Endodermal cell (in vitro differentiated cells): ENCODE data around the gene BCAN. TPM values are rescaled to one million over a fixed set of nuclear protein-coding genes. Genes with fewer than 3 reads are reported as not detected.

ENCODE experiments used
- DNase-seq: peaks from one replicate; pipeline ENCODE4 v3.0.0-alpha.2; 2017
- H3K27ac ChIP-seq: 2 replicates; pipeline ENCODE4 v1.5.1; 2013; ENCODE audit warnings: mild to moderate bottlenecking, low read depth, low read length, moderate library complexity
- H3K27me3 ChIP-seq: 2 replicates; pipeline ENCODE4 v1.6.1; 2013; ENCODE audit warnings: mild to moderate bottlenecking, low read length, moderate library complexity; ENCODE audit not compliant: insufficient read depth, control insufficient read depth, poor library complexity, severe bottlenecking
- H3K36me3 ChIP-seq: 2 replicates; pipeline ENCODE4 v1.7.0; 2013; ENCODE audit warnings: mild to moderate bottlenecking, low read length, moderate library complexity; ENCODE audit not compliant: control insufficient read depth, insufficient read depth
- H3K4me1 ChIP-seq: one replicate; pipeline ENCODE4 v1.7.0; 2013; ENCODE audit warnings: low read length; ENCODE audit not compliant: control insufficient read depth, insufficient read depth
- H3K4me3 ChIP-seq: 2 replicates; pipeline ENCODE4 v1.5.1; 2013; ENCODE audit warnings: mild to moderate bottlenecking, low read length, moderate library complexity
- H3K9ac ChIP-seq: 2 replicates; pipeline ENCODE4 v1.6.1; 2013; ENCODE audit warnings: mild to moderate bottlenecking, low read length, moderate library complexity; ENCODE audit not compliant: poor library complexity, severe bottlenecking; ENCODE audit errors: extremely low read depth
- H3K9me3 ChIP-seq: 2 replicates; pipeline ENCODE4 v1.6.1; 2013; ENCODE audit warnings: mild to moderate bottlenecking, low read length, moderate library complexity; ENCODE audit not compliant: control insufficient read depth
- H3K27ac Mint-ChIP-seq: 2 replicates; pipeline ENCODE4 v1.8.0; 2020; ENCODE audit warnings: mixed read lengths
- H3K27me3 Mint-ChIP-seq: 2 replicates; pipeline ENCODE4 v1.8.0; 2021; ENCODE audit warnings: mild to moderate bottlenecking, mixed read lengths; ENCODE audit not compliant: insufficient read depth
- H3K36me3 Mint-ChIP-seq: 2 replicates; pipeline ENCODE4 v1.8.0; 2020; ENCODE audit warnings: low read depth, mixed read lengths
- H3K4me1 Mint-ChIP-seq: 2 replicates; pipeline ENCODE4 v1.8.0; 2020; ENCODE audit warnings: mixed read lengths
- H3K4me3 Mint-ChIP-seq: 2 replicates; pipeline ENCODE4 v1.8.0; 2020; ENCODE audit warnings: mild to moderate bottlenecking, moderate library complexity, mixed read lengths
- H3K9me3 Mint-ChIP-seq: 2 replicates; pipeline ENCODE4 v1.8.0; 2020; ENCODE audit warnings: mild to moderate bottlenecking, mixed read lengths
- CTCF ChIP-seq: fragments of 200-600 bp; sonication (generic); conservative IDR thresholded peaks from 2 replicates; pipeline ENCODE4 v1.5.0; 2021; ENCODE audit warnings: antibody characterized with exemption, mild to moderate bottlenecking
- whole genome bisulfite sequencing, 2 experiments: methylation state at CpG; one replicate each; pipeline versions ENCODE4 v1.1.5 to v1.1.7; 2013; ENCODE audit warnings: missing lambda C conversion rate in 2 of 2, mixed read lengths in 1 of 2; ENCODE audit not compliant: insufficient coverage in 1 of 2, insufficient read length in 1 of 2; 5-methylcytosine and 5-hydroxymethylcytosine counted together
- total RNA-seq, 2 donors: library from RNA; stranded (reverse); fragmentation: NEBNext Ultra II Directional in 1 of 2; extraction: Animal tissue kit (Norgen Biotek cat#: 25700) in 1 of 2; gene quantifications; 2 replicates in 1 of 2; 3 replicates in 1 of 2; pipeline ENCODE4 v1.2.1, GENCODE V29; 2021

The BCAN gene
- total RNA-seq, 2 donors from 2014 or later = 0.31 TPM; not detected in 1

DNA sequence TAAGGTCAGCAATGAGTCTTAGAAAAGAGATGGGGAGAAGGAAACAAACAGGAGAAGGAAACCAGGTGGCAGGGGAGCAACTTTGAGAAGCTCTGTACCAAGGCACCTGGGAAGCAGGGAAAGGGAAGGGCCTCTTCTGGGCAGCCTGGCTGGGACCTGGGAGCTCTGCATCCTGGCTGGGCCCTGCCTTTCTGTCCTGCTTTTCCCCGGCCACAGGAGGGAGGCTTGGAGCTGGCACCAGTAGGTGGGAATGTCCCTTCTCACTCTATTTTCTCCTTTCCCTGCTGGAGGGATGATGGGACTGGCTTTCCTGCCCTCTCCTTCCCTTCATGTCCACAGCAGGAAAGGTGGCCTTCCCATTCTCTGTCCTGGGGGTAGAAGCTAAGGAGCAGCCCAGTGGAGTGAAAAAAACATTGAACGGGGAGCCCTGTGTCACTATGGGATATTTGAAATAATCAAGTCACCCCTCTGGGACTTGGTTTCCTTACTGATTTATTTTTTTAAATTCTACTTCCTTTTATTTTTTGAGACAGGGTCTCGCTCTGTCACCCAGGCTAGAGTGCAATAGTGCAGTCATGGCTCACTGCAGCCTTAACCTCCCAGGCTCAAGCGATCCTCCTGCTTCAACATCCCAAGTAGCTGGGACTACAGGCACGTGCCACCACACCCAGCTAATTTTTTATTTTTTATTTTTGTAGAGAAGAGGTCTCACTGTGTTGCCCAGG is 40.4 kb downstream of the BCAN start:
- peaks cover 34% of the 10 kb centered on the region for H3K27me3 Mint-ChIP-seq

GRCh38 chr1:156684227-156684782 is 42.4 kb downstream of the BCAN start:
- H3K27me3 Mint-ChIP-seq = peaks cover 30% of the 10 kb centered on the region
- Histone ChIP-seq H3K27me3 (no peaks in the 10 kb centered on the region), H3K9ac (no peak overlapping the region), H3K4me3 (no peak overlapping the region), H3K36me3 (no peaks in the 10 kb centered on the region), H3K27ac (no peak overlapping the region), H3K9me3 (no peaks in the 10 kb centered on the region), H3K4me1 (no peaks in the 10 kb centered on the region)
- 92 to 96% methylated on average over 3 to 5 of the region's 5 CpGs for WGBS, 2 experiments
- DNase-seq = no peak
- H3K27ac Mint-ChIP-seq = no peak overlapping the region
- no peaks in the 10 kb centered on the region for H3K9me3 Mint-ChIP-seq
- TF ChIP-seq CTCF = peak; percentile 52
- no peak overlapping the region for H3K4me3 Mint-ChIP-seq
- H3K4me1 Mint-ChIP-seq = peaks cover 5% of the 10 kb centered on the region
- no peaks in the 10 kb centered on the region for H3K36me3 Mint-ChIP-seq

More for the DNA sequence above, 40.4 kb downstream of the BCAN start:
- Mint-ChIP-seq H3K27ac (no peak overlapping the region), H3K36me3 (no peaks in the 10 kb centered on the region), H3K4me3 (no peak overlapping the region), H3K4me1 (peaks cover 9% of the 10 kb centered on the region), H3K9me3 (no peaks in the 10 kb centered on the region)
- TF ChIP-seq CTCF = peak; percentile 70
- no peak overlapping the region for H3K27ac ChIP-seq
- H3K9ac ChIP-seq = no peak overlapping the region
- no peaks in the 10 kb centered on the region for H3K9me3 ChIP-seq
- WGBS, 2 experiments = 71 to 78% methylated on average over 3 to 5 of the region's 5 CpGs
- DNase-seq = peak; percentile 86
- H3K36me3 ChIP-seq = no peaks in the 10 kb centered on the region
- no peaks in the 10 kb centered on the region for H3K4me1 ChIP-seq
- no peak overlapping the region for H3K4me3 ChIP-seq
- no peaks in the 10 kb centered on the region for H3K27me3 ChIP-seq

DNA sequence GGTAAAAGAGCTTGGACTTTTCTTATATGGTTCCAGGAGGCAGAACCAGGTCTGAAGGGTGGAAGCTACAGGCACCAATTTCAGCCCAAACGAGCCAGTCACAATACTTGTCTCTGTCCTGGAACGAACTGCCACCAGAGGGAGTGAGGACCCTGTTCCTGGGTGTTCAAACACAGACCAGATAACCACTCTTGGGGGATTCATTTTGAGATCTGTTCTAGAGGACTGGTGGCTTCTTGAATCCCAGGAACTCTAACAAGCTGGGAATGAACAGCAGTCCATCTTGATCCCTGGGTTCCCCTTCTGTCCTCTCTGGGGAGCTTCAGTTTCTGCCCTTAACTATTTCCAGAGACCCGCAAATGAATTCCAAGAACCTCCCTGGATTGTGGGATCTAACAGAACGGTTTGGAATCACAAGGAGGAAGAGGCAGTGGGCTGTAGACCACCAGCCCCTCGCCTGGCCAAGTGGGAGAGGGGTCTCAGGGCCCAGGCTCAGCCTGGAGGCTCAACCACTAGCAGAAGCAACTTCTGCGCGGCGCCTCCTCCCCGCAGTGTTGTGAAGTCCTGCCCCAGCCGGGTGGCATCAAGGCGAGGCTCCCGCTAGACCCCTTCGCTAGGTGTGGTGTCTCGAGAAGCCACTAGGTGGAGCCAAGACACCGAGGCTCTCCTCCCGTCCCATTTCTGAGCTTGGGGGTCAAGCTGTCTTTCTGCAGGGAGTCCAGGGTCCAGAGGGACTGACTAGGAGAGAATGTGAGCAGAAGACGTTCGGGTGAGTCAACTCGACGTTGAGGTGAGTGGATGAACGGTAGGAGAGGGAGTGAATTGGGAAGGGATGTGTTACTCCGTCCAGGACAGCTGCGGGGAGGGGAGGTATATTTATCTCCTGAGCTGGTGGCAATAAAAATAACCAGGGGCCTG is 47.4 kb downstream of the BCAN start:
- H3K36me3 Mint-ChIP-seq = no peaks in the 10 kb centered on the region
- 2 to 5% methylated on average over 16 to 23 of the region's 23 CpGs for WGBS, 2 experiments
- peaks cover 32% of the 10 kb centered on the region for H3K27me3 Mint-ChIP-seq
- peaks cover 6% of the 10 kb centered on the region for H3K27me3 ChIP-seq
- no peak overlapping the region for H3K9ac ChIP-seq
- H3K4me3 Mint-ChIP-seq = peak overlapping the region; percentile 38
- no peaks in the 10 kb centered on the region for H3K9me3 ChIP-seq
- peak; percentile 97 for DNase-seq
- peak overlapping the region; percentile 37 for H3K27ac ChIP-seq
- peaks cover 47% of the 10 kb centered on the region for H3K4me1 Mint-ChIP-seq
- peak overlapping the region; percentile 55 for H3K27ac Mint-ChIP-seq
- no peaks in the 10 kb centered on the region for H3K36me3 ChIP-seq
- H3K4me1 ChIP-seq = peaks cover 22% of the 10 kb centered on the region
- H3K4me3 ChIP-seq = peak overlapping the region; percentile 71
- no peaks in the 10 kb centered on the region for H3K9me3 Mint-ChIP-seq
- peak; percentile 79 for TF ChIP-seq CTCF
